Mammary epithelial cell (primary cell): ENCODE results near the gene NSUN6.

Source experiments
- CTCF ChIP-seq, 2 donors: IDR thresholded peaks in 1 of 2; conservative IDR thresholded peaks in 1 of 2; 2 replicates each; pipeline ENCODE4 v1.5.1; 2011 to 2012; ENCODE audit warnings: inconsistent platforms in 2 of 2, low read length in 2 of 2, mild to moderate bottlenecking in 2 of 2, control low read depth in 1 of 2, low read depth in 1 of 2; ENCODE audit not compliant: insufficient read depth in 1 of 2; ENCODE audit errors: extremely low read depth in 1 of 2
- EZH2 ChIP-seq: IDR thresholded peaks from 2 replicates; pipeline ENCODE4 v1.6.1; 2012; ENCODE audit warnings: low read length, inconsistent platforms, borderline replicate concordance

- no peak for TF ChIP-seq CTCF (conservative IDR thresholded peaks at IDR 0.05 in 1 of 2, IDR thresholded peaks at IDR 0.05 in 1 of 2; ENCODE audit: extremely low read depth in 1 of 2, insufficient read depth in 1 of 2, low read depth in 1 of 2, low read length in 2 of 2)
- no peak for TF ChIP-seq EZH2
Observed at GRCh38 chr10:18556522-18557147, 94.8 kb downstream of the NSUN6 start.
